ENCODE measurements around the gene MTHFD2L.

MTHFD2L gene

DNA sequence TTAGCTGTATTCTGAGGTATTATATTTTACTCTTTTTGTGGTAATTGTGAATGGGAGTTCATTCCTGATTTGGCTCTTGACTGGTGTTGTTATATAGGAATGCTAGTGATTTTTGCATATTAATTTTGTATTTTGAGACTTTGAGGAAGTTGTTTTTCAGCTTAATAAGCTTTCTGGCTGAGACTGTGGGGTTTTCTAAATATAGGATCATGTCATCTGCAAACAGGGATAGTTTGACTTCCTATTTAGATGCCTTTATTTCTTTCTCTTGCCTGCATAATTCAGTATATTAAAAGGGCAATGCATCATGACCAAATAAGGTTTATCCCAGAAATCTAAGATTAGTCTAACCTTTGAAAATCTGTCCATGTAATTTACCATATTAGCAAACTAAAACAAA is 105.6 kb downstream of the MTHFD2L start:
- no peak overlapping the region for H3K4me3 ChIP-seq (ENCODE audit: low read depth, low read length)
- no peak for DNase-seq (ENCODE audit: low read depth)
- TF ChIP-seq, protein P1, sequence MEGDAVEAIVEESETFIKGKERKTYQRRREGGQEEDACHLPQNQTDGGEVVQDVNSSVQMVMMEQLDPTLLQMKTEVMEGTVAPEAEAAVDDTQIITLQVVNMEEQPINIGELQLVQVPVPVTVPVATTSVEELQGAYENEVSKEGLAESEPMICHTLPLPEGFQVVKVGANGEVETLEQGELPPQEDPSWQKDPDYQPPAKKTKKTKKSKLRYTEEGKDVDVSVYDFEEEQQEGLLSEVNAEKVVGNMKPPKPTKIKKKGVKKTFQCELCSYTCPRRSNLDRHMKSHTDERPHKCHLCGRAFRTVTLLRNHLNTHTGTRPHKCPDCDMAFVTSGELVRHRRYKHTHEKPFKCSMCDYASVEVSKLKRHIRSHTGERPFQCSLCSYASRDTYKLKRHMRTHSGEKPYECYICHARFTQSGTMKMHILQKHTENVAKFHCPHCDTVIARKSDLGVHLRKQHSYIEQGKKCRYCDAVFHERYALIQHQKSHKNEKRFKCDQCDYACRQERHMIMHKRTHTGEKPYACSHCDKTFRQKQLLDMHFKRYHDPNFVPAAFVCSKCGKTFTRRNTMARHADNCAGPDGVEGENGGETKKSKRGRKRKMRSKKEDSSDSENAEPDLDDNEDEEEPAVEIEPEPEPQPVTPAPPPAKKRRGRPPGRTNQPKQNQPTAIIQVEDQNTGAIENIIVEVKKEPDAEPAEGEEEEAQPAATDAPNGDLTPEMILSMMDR (IDR thresholded peaks at IDR 0.05; ENCODE audit: control insufficient read depth, extremely low read depth, insufficient read depth) = no peak

DNA sequence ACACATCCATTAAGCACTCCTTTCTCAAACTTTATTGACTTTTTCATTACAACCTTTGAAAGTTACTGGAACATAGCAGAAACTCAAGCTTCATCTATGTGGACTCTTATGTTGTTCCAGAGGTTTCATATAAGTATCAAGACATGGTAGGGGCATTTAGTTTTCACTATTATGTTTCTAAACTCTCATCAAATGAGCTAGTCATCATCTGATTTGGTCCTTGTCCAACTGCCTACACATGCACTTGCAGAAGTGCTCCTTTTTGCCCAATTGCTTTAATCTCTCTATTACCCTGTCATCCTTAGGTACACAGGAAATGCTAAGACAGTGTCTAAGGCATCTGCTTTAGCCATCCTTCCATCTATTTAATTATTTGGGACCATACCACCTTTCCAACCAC is 108.2 kb downstream of the MTHFD2L start:
- no peak overlapping the region for H3K4me3 ChIP-seq (ENCODE audit: low read depth, low read length)
- no peak for DNase-seq (ENCODE audit: low read depth)
- TF ChIP-seq, protein P1 (IDR thresholded peaks at IDR 0.05; ENCODE audit: control insufficient read depth, extremely low read depth, insufficient read depth) = no peak

DNA sequence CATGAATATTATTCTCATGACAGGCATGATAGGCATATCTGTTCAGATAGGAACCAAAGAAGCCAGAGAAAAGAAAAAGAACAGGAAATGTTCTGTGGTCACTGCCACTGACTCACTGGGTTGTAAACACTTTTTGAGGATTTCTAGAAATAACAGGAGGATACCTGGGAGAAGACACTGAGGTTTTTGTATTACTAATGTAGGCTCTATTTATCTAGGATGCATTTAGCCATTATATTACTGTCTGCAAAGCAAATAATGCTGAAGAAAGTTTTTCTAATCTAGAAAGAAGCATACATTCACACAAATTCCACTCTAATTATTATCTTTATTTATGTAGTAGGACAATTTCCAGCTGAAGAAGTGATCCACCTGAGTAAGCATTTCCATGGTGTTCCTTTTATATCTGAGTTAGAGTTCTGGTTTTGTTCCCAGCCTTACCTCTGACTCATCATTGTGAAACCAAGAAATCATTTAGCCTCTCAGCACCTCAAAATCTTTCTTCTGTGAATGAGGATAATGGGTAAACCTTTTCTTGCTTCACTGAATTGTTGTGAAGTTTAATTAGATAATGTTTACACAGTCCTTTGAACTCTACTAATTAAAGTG is 110.2 kb downstream of the MTHFD2L start:
- TF ChIP-seq, protein P1 (IDR thresholded peaks at IDR 0.05; ENCODE audit: control insufficient read depth, extremely low read depth, insufficient read depth) = no peak
- no peak overlapping the region for H3K4me3 ChIP-seq (ENCODE audit: low read depth, low read length)
- no peak for DNase-seq (ENCODE audit: low read depth)

DNA sequence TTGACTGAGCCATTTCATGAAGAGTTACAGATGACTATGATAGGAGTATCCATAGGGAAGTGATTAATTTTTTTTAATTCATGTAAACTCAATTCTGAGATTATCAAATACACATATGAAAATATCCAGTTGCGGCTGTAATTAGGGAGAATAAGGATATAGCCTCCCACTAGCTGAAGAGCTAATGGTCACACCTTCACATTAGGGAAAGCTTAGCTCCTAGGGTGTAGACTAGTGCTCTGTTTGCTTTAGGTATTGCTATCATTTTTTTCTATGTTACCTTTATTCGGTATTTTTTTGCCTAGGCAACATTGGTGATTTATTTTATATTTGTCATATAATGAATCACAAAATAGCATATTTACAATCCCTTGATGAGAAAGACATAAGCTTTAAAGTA is 110.7 kb downstream of the MTHFD2L start:
- TF ChIP-seq, protein P1 (IDR thresholded peaks at IDR 0.05; ENCODE audit: control insufficient read depth, extremely low read depth, insufficient read depth) = no peak

DNA sequence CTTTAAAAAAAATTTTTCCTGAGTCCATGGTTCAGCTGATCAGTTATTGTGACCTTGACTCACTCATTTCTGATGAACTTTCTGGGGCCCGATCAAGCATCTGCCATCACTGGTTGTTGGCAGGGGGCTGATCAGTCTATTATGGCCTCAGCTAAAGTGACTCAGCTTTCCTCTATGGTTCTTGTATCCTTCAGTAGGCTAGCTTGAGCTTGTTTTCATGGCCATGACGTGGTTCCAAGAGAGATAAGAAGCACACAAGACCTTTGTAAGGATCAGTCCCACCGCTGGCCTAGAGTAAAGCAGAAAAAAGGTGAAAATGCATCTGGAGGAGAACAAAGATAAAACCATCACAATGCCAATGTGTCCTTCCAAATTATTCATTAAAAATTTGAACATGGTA is 120.6 kb downstream of the MTHFD2L start:
- DNase-seq (ENCODE audit: low read depth) = no peak
- TF ChIP-seq, protein P1 (IDR thresholded peaks at IDR 0.05; ENCODE audit: control insufficient read depth, extremely low read depth, insufficient read depth) = no peak
- H3K4me3 ChIP-seq (ENCODE audit: low read depth, low read length) = no peak overlapping the region

More for the DNA sequence above, 110.7 kb downstream of the MTHFD2L start:
- H3K4me3 ChIP-seq (ENCODE audit: low read depth, low read length) = no peak overlapping the region
- no peak for DNase-seq (ENCODE audit: low read depth)

DNA sequence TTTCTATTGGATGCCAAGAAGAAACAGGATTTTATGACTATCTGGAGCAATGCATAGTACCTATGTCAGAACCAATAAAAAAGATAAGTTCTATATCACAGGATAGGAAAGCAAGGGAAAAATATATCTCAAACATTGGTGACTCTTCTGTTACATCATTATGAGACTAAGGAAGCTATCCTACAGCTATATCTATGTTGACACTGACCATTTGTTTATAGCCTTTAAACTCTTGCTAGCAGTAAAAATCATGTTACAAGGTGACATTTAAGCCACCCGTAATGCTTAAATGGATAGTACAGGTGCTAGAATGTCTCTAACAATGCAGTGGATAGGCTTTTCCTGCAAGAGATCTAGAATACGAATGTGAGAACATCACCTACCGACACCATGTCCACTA is 121.8 kb downstream of the MTHFD2L start:
- no peak for DNase-seq (ENCODE audit: low read depth)
- TF ChIP-seq, protein P1 (IDR thresholded peaks at IDR 0.05; ENCODE audit: control insufficient read depth, extremely low read depth, insufficient read depth) = no peak
- no peak overlapping the region for H3K4me3 ChIP-seq (ENCODE audit: low read depth, low read length)

DNA sequence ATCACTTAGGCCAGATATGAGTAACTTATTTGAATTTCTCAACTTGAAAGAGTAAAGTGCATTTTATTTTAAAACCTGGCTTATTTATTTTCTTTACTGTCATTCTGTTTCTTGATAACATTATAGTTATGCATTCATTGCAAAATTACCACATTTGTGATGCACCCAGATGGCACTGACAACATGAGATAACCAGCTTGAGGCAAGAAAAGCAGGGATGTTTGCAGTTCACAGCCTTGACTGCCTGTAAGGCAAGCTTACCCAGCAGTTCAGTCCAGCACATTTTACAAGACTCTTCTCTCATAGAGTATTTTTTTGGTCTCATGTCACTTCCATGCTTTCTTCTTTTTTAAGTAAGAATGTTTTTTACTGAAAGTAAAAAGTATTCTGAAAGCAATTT is 125.0 kb downstream of the MTHFD2L start:
- DNase-seq (ENCODE audit: low read depth) = no peak
- no peak overlapping the region for H3K4me3 ChIP-seq (ENCODE audit: low read depth, low read length)

More for the DNA sequence above, 125.0 kb downstream of the MTHFD2L start:
- TF ChIP-seq, protein P1 (IDR thresholded peaks at IDR 0.05; ENCODE audit: control insufficient read depth, extremely low read depth, insufficient read depth) = no peak

All from LNCaP clone FGC (cell line).